GM19035 (cell line): Measurements from ENCODE around the gene FOXS1.

Source experiments
- ATAC-seq: cut with Tn5 transposase; IDR thresholded peaks from one replicate; pipeline ENCODE4 v1.9.1; 2021; ENCODE audit not compliant: unreplicated experiment

FOXS1 gene

GRCh38 chr20:31861385-31862156, 16.2 kb upstream of the FOXS1 start:
- no peak for ATAC-seq

GRCh38 chr20:31861135-31861384, 15.7 kb upstream of the FOXS1 start:
- no peak for ATAC-seq

- ATAC-seq: no peak
Measured at GRCh38 chr20:31860390-31861134, 15.2 kb upstream of the FOXS1 start.

- ATAC-seq: no peak
Measured at GRCh38 chr20:31859998-31860380, 14.6 kb upstream of the FOXS1 start.

- no peak for ATAC-seq
Measured at GRCh38 chr20:31859266-31859997, 14.0 kb upstream of the FOXS1 start.

- no peak for ATAC-seq
Measured at GRCh38 chr20:31858760-31859083, 13.3 kb upstream of the FOXS1 start.

GRCh38 chr20:31857861-31858759, 12.7 kb upstream of the FOXS1 start:
- no peak for ATAC-seq

- ATAC-seq: no peak
Measured at GRCh38 chr20:31856516-31856915, 11.1 kb upstream of the FOXS1 start.

GRCh38 chr20:31853481-31853880, 8.1 kb upstream of the FOXS1 start:
- no peak for ATAC-seq

GRCh38 chr20:31851240-31851955, 6.0 kb upstream of the FOXS1 start:
- ATAC-seq: no peak

GRCh38 chr20:31849306-31849930, 4.0 kb upstream of the FOXS1 start:
- no peak for ATAC-seq

- no peak for ATAC-seq
Measured at GRCh38 chr20:31848088-31848999, 2.9 kb upstream of the FOXS1 start.

- no peak for ATAC-seq
Measured at GRCh38 chr20:31846793-31847138, 1.4 kb upstream of the FOXS1 start.

GRCh38 chr20:31844737-31845299, 586 bp downstream of the FOXS1 start:
- ATAC-seq: no peak

GRCh38 chr20:31843881-31844280, 1.5 kb downstream of the FOXS1 start:
- ATAC-seq: no peak

- no peak for ATAC-seq
Measured at GRCh38 chr20:31843288-31843687, 2.1 kb downstream of the FOXS1 start.

GRCh38 chr20:31842471-31843157, 2.8 kb downstream of the FOXS1 start:
- no peak for ATAC-seq

GRCh38 chr20:31841928-31842327, 3.5 kb downstream of the FOXS1 start:
- ATAC-seq: no peak
